ENCODE data around the gene PCDHAC2. TPM values are rescaled to one million over a fixed set of nuclear protein-coding genes. Genes with fewer than 3 reads are reported as not detected.

Gene PCDHAC2
- total and polyA plus RNA-seq, 4 donors, result 0.50 to 1.8 (median 0.78) TPM

DNA sequence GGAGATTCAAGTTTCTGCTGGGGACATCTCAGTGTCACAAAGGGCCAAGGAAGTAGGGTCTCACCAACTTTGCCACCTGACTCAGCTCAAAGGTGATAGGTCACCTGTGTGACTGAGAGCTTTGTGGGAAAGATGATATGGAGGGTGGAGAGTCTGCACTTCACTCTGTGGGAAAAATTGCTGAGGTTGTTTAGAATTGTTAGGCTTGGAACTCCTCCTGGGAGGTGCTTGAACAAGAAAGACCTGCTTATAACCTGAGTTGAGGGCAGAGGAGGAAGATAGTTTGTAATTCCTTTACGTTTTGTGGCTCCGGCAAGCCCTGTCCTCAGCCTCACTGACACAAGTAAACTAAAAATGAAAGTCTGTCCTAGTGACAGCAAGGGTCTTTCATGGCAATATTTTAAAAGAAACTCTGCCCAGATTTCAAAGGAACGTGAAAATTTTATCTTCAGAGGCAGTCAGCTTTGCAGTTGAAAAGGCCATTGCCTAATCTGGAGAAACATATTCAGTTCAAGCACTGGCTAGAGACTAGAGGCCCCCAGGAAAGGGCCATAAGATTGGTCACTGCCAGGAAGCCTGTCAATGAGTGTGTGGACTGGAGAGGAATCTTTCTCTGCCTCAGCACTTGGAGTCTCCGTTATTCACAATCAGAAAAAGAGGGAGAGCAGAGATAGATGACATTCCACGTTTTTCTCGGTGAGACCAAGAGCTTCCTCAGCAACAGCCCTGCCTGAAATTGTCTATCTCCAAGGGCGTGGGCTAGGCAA, 23.2 kb downstream of the PCDHAC2 start:
- Histone ChIP-seq H3K9me3 (ENCODE audit: control insufficient read depth in 4 of 4, low read length in 3 of 4) (peaks cover 0 to 2% (median 0%) of the 10 kb centered on the region in 4 donors), H3K4me1 (ENCODE audit: control insufficient read depth in 4 of 4, insufficient read depth in 4 of 4, low read length in 3 of 4) (no peaks in the 10 kb centered on the region), H3K27ac (ENCODE audit: low read depth in 1 of 2, low read length in 2 of 2) (no peak overlapping the region), H3K36me3 (ENCODE audit: control insufficient read depth in 4 of 4, insufficient read depth in 3 of 4, low read depth in 1 of 4, low read length in 3 of 4) (no peaks in the 10 kb centered on the region), H3K9ac (ENCODE audit: low read depth in 1 of 2, low read length in 2 of 2) (no peak overlapping the region), H3K4me3 (ENCODE audit: low read depth in 1 of 3, low read length in 3 of 3) (no peak overlapping the region), H3K27me3 (ENCODE audit: control insufficient read depth in 4 of 4, insufficient read depth in 4 of 4, low read length in 3 of 4) (peaks cover 0 to 6% (median 0%) of the 10 kb centered on the region in 4 donors)
- DNase-seq (ENCODE audit: low spot score), result no peak
- WGBS, result 58% methylated on average over 7 of the region's 7 CpGs
- TF ChIP-seq HNF4G (IDR thresholded peaks at IDR 0.05) (no peak), RXRA (IDR thresholded peaks at IDR 0.05) (no peak), GABPA (IDR thresholded peaks at IDR 0.05 in 1 of 2, conservative IDR thresholded peaks at IDR 0.05 in 1 of 2) (no peak), SP1 (IDR thresholded peaks at IDR 0.05) (no peak), YY1 (IDR thresholded peaks at IDR 0.05) (no peak), NR2F2 (IDR thresholded peaks at IDR 0.05) (no peak), EGR1 (IDR thresholded peaks at IDR 0.05; ENCODE audit: low read depth in 2 of 2) (no peak), TAF1 (conservative IDR thresholded peaks at IDR 0.05) (no peak), FOXA2 (IDR thresholded peaks at IDR 0.05) (no peak), RAD21 (IDR thresholded peaks at IDR 0.05) (no peak)
- TF ChIP-seq, protein P1, sequence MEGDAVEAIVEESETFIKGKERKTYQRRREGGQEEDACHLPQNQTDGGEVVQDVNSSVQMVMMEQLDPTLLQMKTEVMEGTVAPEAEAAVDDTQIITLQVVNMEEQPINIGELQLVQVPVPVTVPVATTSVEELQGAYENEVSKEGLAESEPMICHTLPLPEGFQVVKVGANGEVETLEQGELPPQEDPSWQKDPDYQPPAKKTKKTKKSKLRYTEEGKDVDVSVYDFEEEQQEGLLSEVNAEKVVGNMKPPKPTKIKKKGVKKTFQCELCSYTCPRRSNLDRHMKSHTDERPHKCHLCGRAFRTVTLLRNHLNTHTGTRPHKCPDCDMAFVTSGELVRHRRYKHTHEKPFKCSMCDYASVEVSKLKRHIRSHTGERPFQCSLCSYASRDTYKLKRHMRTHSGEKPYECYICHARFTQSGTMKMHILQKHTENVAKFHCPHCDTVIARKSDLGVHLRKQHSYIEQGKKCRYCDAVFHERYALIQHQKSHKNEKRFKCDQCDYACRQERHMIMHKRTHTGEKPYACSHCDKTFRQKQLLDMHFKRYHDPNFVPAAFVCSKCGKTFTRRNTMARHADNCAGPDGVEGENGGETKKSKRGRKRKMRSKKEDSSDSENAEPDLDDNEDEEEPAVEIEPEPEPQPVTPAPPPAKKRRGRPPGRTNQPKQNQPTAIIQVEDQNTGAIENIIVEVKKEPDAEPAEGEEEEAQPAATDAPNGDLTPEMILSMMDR (IDR thresholded peaks at IDR 0.05; ENCODE audit: low read depth, low read length, missing input control), result no peak
- TF ChIP-seq, protein P2, sequence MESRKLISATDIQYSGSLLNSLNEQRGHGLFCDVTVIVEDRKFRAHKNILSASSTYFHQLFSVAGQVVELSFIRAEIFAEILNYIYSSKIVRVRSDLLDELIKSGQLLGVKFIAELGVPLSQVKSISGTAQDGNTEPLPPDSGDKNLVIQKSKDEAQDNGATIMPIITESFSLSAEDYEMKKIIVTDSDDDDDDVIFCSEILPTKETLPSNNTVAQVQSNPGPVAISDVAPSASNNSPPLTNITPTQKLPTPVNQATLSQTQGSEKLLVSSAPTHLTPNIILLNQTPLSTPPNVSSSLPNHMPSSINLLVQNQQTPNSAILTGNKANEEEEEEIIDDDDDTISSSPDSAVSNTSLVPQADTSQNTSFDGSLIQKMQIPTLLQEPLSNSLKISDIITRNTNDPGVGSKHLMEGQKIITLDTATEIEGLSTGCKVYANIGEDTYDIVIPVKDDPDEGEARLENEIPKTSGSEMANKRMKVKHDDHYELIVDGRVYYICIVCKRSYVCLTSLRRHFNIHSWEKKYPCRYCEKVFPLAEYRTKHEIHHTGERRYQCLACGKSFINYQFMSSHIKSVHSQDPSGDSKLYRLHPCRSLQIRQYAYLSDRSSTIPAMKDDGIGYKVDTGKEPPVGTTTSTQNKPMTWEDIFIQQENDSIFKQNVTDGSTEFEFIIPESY (IDR thresholded peaks at IDR 0.05), result no peak

DNA sequence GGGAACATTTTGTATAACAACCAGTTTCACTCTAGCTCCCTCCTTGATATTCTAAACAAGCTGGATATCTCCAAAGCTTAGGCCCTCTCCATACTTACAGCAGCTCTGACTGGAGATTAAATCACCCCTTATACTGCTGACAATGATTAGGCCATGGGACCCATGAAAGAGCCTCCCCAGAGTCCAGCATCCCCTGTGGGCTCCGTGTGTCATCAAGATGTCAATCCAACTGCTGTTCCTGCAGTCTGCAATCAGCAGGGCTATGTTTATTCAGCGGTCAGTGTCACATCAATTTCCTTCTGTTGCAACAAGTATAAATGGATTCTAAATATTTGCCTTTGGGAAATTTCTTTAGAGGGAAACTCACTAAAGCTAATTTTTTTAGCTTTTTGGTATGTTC, 26.6 kb downstream of the PCDHAC2 start:
- DNase-seq (ENCODE audit: low spot score), result no peak
- TF ChIP-seq FOXA1 (IDR thresholded peaks at IDR 0.05) (no peak), HNF4A (conservative IDR thresholded peaks at IDR 0.05) (no peak), FOXA2 (IDR thresholded peaks at IDR 0.05) (no peak), GABPA (IDR thresholded peaks at IDR 0.05 in 1 of 2, conservative IDR thresholded peaks at IDR 0.05 in 1 of 2) (no peak), SP1 (IDR thresholded peaks at IDR 0.05) (no peak), RXRA (IDR thresholded peaks at IDR 0.05) (no peak), TAF1 (conservative IDR thresholded peaks at IDR 0.05) (no peak), EGR1 (IDR thresholded peaks at IDR 0.05; ENCODE audit: low read depth in 2 of 2) (no peak), RAD21 (IDR thresholded peaks at IDR 0.05) (no peak), HNF4G (IDR thresholded peaks at IDR 0.05) (no peak), JUND (IDR thresholded peaks at IDR 0.05) (no peak), YY1 (IDR thresholded peaks at IDR 0.05) (no peak), NR2F2 (IDR thresholded peaks at IDR 0.05) (no peak)
- TF ChIP-seq, protein P3, sequence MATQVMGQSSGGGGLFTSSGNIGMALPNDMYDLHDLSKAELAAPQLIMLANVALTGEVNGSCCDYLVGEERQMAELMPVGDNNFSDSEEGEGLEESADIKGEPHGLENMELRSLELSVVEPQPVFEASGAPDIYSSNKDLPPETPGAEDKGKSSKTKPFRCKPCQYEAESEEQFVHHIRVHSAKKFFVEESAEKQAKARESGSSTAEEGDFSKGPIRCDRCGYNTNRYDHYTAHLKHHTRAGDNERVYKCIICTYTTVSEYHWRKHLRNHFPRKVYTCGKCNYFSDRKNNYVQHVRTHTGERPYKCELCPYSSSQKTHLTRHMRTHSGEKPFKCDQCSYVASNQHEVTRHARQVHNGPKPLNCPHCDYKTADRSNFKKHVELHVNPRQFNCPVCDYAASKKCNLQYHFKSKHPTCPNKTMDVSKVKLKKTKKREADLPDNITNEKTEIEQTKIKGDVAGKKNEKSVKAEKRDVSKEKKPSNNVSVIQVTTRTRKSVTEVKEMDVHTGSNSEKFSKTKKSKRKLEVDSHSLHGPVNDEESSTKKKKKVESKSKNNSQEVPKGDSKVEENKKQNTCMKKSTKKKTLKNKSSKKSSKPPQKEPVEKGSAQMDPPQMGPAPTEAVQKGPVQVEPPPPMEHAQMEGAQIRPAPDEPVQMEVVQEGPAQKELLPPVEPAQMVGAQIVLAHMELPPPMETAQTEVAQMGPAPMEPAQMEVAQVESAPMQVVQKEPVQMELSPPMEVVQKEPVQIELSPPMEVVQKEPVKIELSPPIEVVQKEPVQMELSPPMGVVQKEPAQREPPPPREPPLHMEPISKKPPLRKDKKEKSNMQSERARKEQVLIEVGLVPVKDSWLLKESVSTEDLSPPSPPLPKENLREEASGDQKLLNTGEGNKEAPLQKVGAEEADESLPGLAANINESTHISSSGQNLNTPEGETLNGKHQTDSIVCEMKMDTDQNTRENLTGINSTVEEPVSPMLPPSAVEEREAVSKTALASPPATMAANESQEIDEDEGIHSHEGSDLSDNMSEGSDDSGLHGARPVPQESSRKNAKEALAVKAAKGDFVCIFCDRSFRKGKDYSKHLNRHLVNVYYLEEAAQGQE (IDR thresholded peaks at IDR 0.05), result no peak
- TF ChIP-seq, protein P2 (IDR thresholded peaks at IDR 0.05), result no peak
- TF ChIP-seq, protein P4, sequence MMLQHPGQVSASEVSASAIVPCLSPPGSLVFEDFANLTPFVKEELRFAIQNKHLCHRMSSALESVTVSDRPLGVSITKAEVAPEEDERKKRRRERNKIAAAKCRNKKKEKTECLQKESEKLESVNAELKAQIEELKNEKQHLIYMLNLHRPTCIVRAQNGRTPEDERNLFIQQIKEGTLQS (IDR thresholded peaks at IDR 0.05), result no peak
- TF ChIP-seq, protein P5, sequence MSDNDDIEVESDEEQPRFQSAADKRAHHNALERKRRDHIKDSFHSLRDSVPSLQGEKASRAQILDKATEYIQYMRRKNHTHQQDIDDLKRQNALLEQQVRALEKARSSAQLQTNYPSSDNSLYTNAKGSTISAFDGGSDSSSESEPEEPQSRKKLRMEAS (IDR thresholded peaks at IDR 0.05), result no peak
- TF ChIP-seq, protein P1 (IDR thresholded peaks at IDR 0.05; ENCODE audit: low read depth, low read length, missing input control), result no peak
- H3K9me3 ChIP-seq (ENCODE audit: control insufficient read depth in 4 of 4, low read length in 3 of 4), result no peaks in the 10 kb centered on the region
- H3K27me3 ChIP-seq (ENCODE audit: control insufficient read depth in 4 of 4, insufficient read depth in 4 of 4, low read length in 3 of 4), result no peaks in the 10 kb centered on the region
- H3K9ac ChIP-seq (ENCODE audit: low read depth in 1 of 2, low read length in 2 of 2), result no peak overlapping the region
- WGBS, result 69% methylated on average over 2 of the region's 2 CpGs
- H3K27ac ChIP-seq (ENCODE audit: low read depth in 1 of 2, low read length in 2 of 2), result no peak overlapping the region
- H3K4me1 ChIP-seq (ENCODE audit: control insufficient read depth in 4 of 4, insufficient read depth in 4 of 4, low read length in 3 of 4), result no peaks in the 10 kb centered on the region
- no peak overlapping the region for H3K4me3 ChIP-seq (ENCODE audit: low read depth in 1 of 3, low read length in 3 of 3)
- H3K36me3 ChIP-seq (ENCODE audit: control insufficient read depth in 4 of 4, insufficient read depth in 3 of 4, low read depth in 1 of 4, low read length in 3 of 4), result no peaks in the 10 kb centered on the region

Measured in liver (tissue), 9 donors.